H1 (cell line): ENCODE results near the gene MGMT. TPM values are rescaled to one million over a fixed set of nuclear protein-coding genes. Genes with fewer than 3 reads are reported as not detected.

Experiments used
- CTCF ChIA-PET: fragments of 300-600 bp; sonication (Branson Sonifier 250); formaldehyde crosslinking; loops from one replicate; lab custom pipeline; 2021; ENCODE audit not compliant: partially characterized antibody; lab: Charles Lee
- POLR2A ChIA-PET: fragments of 300-600 bp; sonication (Branson Sonifier 250); formaldehyde crosslinking; loops from one replicate; lab custom pipeline; 2021; ENCODE audit warnings: inconsistent platforms; ENCODE audit not compliant: partially characterized antibody; lab: Charles Lee
- DNase-seq, 2 experiments: peaks; one replicate each; pipeline versions ENCODE4 v3.0.0 to v3.0.0-alpha.2; 2010 to 2022; ENCODE audit warnings: low spot score in 2 of 2, low read depth in 1 of 2, mixed read lengths in 1 of 2
- FAIRE-seq: peaks from 2 replicates; lab custom pipeline; 2011; peaks lifted over from hg19 to GRCh38; lab: Jason Lieb, UNC
- H2AFZ ChIP-seq: 2 replicates; pipeline ENCODE4 v1.8.1; 2012; ENCODE audit warnings: low read length, inconsistent platforms
- H2AK5ac ChIP-seq: 2 replicates; pipeline ENCODE4 v1.6.1; 2013; ENCODE audit warnings: low read depth, low read length
- H2BK120ac ChIP-seq: replicated peaks from 2 replicates; pipeline ENCODE3; 2013; ENCODE audit warnings: low read depth, low read length, inconsistent platforms
- H2BK12ac ChIP-seq: 2 replicates; pipeline ENCODE4 v1.6.1; 2013; ENCODE audit warnings: low read depth, low read length
- H2BK15ac ChIP-seq: 2 replicates; pipeline ENCODE4 v1.6.1; 2013; ENCODE audit warnings: low read length
- H2BK20ac ChIP-seq: 2 replicates; pipeline ENCODE4 v1.6.1; 2013; ENCODE audit warnings: low read length
- H2BK5ac ChIP-seq: 2 replicates; pipeline ENCODE4 v1.6.1; 2013; ENCODE audit warnings: low read depth, low read length
- H3K14ac ChIP-seq: 2 replicates; pipeline ENCODE4 v1.6.1; 2013; ENCODE audit warnings: inconsistent platforms; ENCODE audit not compliant: insufficient read length
- H3K18ac ChIP-seq: 2 replicates; pipeline ENCODE4 v1.6.1; 2013; ENCODE audit warnings: low read length; ENCODE audit errors: extremely low read depth
- H3K23ac ChIP-seq: 2 replicates; pipeline ENCODE4 v1.6.1; 2013; ENCODE audit warnings: inconsistent platforms; ENCODE audit not compliant: insufficient read length
- H3K23me2 ChIP-seq: 2 replicates; pipeline ENCODE4 v1.6.1; 2013; ENCODE audit warnings: low read depth, low read length
- H3K27ac ChIP-seq: 2 replicates; pipeline ENCODE4 v1.6.1; 2011; ENCODE audit warnings: low read depth, low read length, inconsistent platforms
- H3K27me3 ChIP-seq, 4 experiments: replicated peaks in 1 of 4; 1 replicate in 1 of 4; 2 replicates in 3 of 4; pipeline versions ENCODE4 v1.6.1 to v1.8.1; 2011 to 2013; ENCODE audit warnings: low read length in 3 of 4, mild to moderate bottlenecking in 3 of 4, inconsistent platforms in 2 of 4, mixed read lengths in 2 of 4, moderate library complexity in 1 of 4; ENCODE audit not compliant: control insufficient read depth in 3 of 4, insufficient read depth in 3 of 4; ENCODE audit errors: extremely low read depth in 1 of 4
- H3K36me3 ChIP-seq, 4 experiments: 2 replicates each; pipeline versions ENCODE4 v1.6.1 to v1.8.1; 2011 to 2013; ENCODE audit warnings: mild to moderate bottlenecking in 4 of 4, low read length in 3 of 4, moderate library complexity in 2 of 4, control low read depth in 1 of 4, inconsistent platforms in 1 of 4; ENCODE audit not compliant: insufficient read depth in 4 of 4, control insufficient read depth in 2 of 4
- H3K4ac ChIP-seq: replicated peaks from 2 replicates; pipeline ENCODE3; 2013; ENCODE audit warnings: low read length, low read depth, mixed read lengths, inconsistent platforms; ENCODE audit not compliant: insufficient read length
- H3K4me1 ChIP-seq, 4 experiments: replicated peaks in 1 of 4; 1 replicate in 1 of 4; 2 replicates in 3 of 4; pipeline versions ENCODE4 v1.6.1 to v1.8.1; 2011 to 2013; ENCODE audit warnings: low read length in 3 of 4, inconsistent platforms in 2 of 4, mixed read lengths in 1 of 4; ENCODE audit not compliant: insufficient read depth in 4 of 4, control insufficient read depth in 3 of 4
- H3K4me2 ChIP-seq, 2 experiments: 2 replicates each; pipeline versions ENCODE4 v1.6.1 to v1.8.1; 2011 to 2013; ENCODE audit warnings: low read depth in 2 of 2, low read length in 2 of 2, control low read depth in 1 of 2, inconsistent platforms in 1 of 2, mild to moderate bottlenecking in 1 of 2; ENCODE audit not compliant: insufficient read depth in 1 of 2
- H3K4me3 ChIP-seq, 4 experiments: fragments of 200-600, 300-600 bp in 1 of 4; sonication (generic), shearing (Covaris generic), sonication (Bioruptor Twin) in 1 of 4; 2 replicates each; pipeline versions ENCODE4 v1.5.1 to v1.8.1; 2011 to 2016; ENCODE audit warnings: low read length in 4 of 4, low read depth in 3 of 4, control low read depth in 2 of 4, inconsistent platforms in 2 of 4, mild to moderate bottlenecking in 2 of 4, mixed read lengths in 1 of 4, moderate library complexity in 1 of 4; ENCODE audit not compliant: insufficient read depth in 2 of 4; ENCODE audit errors: extremely low read depth in 1 of 4
- H3K56ac ChIP-seq: replicated peaks from 2 replicates; pipeline ENCODE3; 2013; ENCODE audit warnings: low read depth, mild to moderate bottlenecking, mixed read lengths, low read length, inconsistent platforms; ENCODE audit not compliant: insufficient read length
- H3K79me1 ChIP-seq: 2 replicates; pipeline ENCODE4 v1.6.1; 2013; ENCODE audit warnings: low read depth, low read length, control low read depth
- H3K79me2 ChIP-seq, 2 experiments: 2 replicates each; pipeline versions ENCODE4 v1.6.1 to v1.8.1; 2012 to 2013; ENCODE audit warnings: low read length in 2 of 2, mild to moderate bottlenecking in 2 of 2, inconsistent platforms in 1 of 2; ENCODE audit not compliant: insufficient read depth in 2 of 2, control insufficient read depth in 1 of 2
- H3K9ac ChIP-seq, 4 experiments: replicated peaks in 1 of 4; 1 replicate in 1 of 4; 2 replicates in 3 of 4; pipeline versions ENCODE4 v1.6.1 to v1.8.1; 2011 to 2013; ENCODE audit warnings: low read depth in 3 of 4, low read length in 3 of 4, control low read depth in 2 of 4, mild to moderate bottlenecking in 2 of 4, moderate library complexity in 2 of 4, inconsistent platforms in 1 of 4; ENCODE audit errors: extremely low read depth in 1 of 4
- H3K9me3 ChIP-seq, 2 experiments: 2 replicates each; pipeline versions ENCODE4 v1.6.1 to v1.8.1; 2012 to 2013; ENCODE audit warnings: mild to moderate bottlenecking in 2 of 2, moderate library complexity in 2 of 2, control low read depth in 1 of 2, inconsistent platforms in 1 of 2, low read depth in 1 of 2, low read length in 1 of 2, mixed read lengths in 1 of 2; ENCODE audit not compliant: insufficient read depth in 2 of 2
- H4K20me1 ChIP-seq, 2 experiments: replicated peaks in 1 of 2; 2 replicates each; pipeline versions ENCODE3 to v1.8.1; 2011 to 2013; ENCODE audit warnings: inconsistent platforms in 2 of 2, low read length in 2 of 2, mild to moderate bottlenecking in 1 of 2; ENCODE audit not compliant: insufficient read depth in 2 of 2, control insufficient read depth in 1 of 2
- H4K5ac ChIP-seq: 2 replicates; pipeline ENCODE4 v1.6.1; 2013; ENCODE audit warnings: low read length, low read depth, mixed read lengths, inconsistent platforms; ENCODE audit not compliant: insufficient read length
- H4K8ac ChIP-seq: 2 replicates; pipeline ENCODE4 v1.8.0; 2013; ENCODE audit warnings: mild to moderate bottlenecking, moderate library complexity, low read length, inconsistent platforms; ENCODE audit not compliant: insufficient read depth; ENCODE audit errors: extremely low read depth
- H4K91ac ChIP-seq: replicated peaks from 2 replicates; pipeline ENCODE3; 2013; ENCODE audit warnings: low read length, mixed read lengths, inconsistent platforms; ENCODE audit not compliant: insufficient read length
- CREB1 ChIP-seq: IDR thresholded peaks from 2 replicates; pipeline ENCODE4 v1.6.1; 2012; ENCODE audit warnings: inconsistent platforms
- SIX5 ChIP-seq: IDR thresholded peaks from 2 replicates; pipeline ENCODE4 v1.6.1; 2011; ENCODE audit warnings: mild to moderate bottlenecking, low read depth, low read length
- ZNF274 ChIP-seq: IDR thresholded peaks from 2 replicates; pipeline ENCODE4 v1.7.0; 2012; ENCODE audit warnings: low read length, borderline replicate concordance; ENCODE audit errors: extremely low read depth
- WGBS, 2 experiments: shearing (Covaris generic) in 1 of 2; methylation state at CpG; one replicate each; pipeline versions ENCODE4 v1.1.6 to v1.1.7; 2013 to 2015; ENCODE audit warnings: low lambda C conversion rate in 2 of 2, mixed read lengths in 2 of 2, inconsistent platforms in 1 of 2, low coverage in 1 of 2, missing lambda C conversion rate in 1 of 2; ENCODE audit not compliant: insufficient replicate concordance in 2 of 2, insufficient coverage in 1 of 2, insufficient read length in 1 of 2; ENCODE audit errors: extremely low coverage in 1 of 2, missing lambda C conversion rate in 1 of 2; 5-methylcytosine and 5-hydroxymethylcytosine counted together
- polyA plus RNA-seq, 7 experiments: library from polyadenylated mRNA; depleted of rRNA in 3 of 7; stranded (reverse) in 5 of 7; unstranded in 2 of 7; fragments of >200 nt in 5 of 7; fragments of 200-250 nt in 2 of 7; gene quantifications; 1 replicate in 5 of 7; 2 replicates in 1 of 7; 4 replicates in 1 of 7; pipeline versions ENCODE4 v1.2.1 to v1.2.3, GENCODE V29; 2011 to 2013; ENCODE audit warnings: missing spikeins in 2 of 7, mixed read lengths in 2 of 7
- total RNA-seq: library from RNA; stranded (reverse); fragmentation: NEBNext Ultra II Directional; extraction: Animal tissue kit (Norgen Biotek cat#: 25700); gene quantifications from 2 replicates; pipeline ENCODE4 v1.2.1, GENCODE V29; 2021

MGMT gene
- total and polyA plus RNA-seq, 2 of the 8 experiments (the other 6 are each of a cell fraction or from before 2014, with no cell fraction given), result 9.9 to 10.7 TPM

DNA sequence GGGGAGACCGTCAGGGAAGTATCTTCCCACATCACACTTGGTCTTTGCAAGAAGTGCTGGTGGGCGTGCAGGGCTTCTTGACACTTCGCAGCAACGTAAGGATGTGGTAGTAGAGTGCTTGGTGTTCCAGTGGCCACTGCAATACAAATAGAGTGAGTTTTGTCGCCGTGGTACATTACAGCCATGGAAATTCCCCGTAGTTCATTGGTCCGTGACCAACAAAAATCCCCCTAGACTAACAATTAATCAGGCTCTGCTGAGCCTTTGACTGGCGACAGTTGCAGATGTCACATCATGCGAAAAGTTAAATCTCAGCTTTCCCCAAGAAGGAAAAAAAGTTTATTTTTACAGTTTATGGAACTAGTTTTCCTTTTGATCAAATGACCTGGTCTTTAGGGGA lies 134.7 kb downstream of the MGMT start:
- 89% methylated on average over 10 of the region's 10 CpGs; no CpG with 5 or more reads in 1 of the 2 experiments for WGBS, 2 experiments
- no peak for TF ChIP-seq CREB1
- TF ChIP-seq ZNF274, result no peak
- no peak for TF ChIP-seq SIX5
- H3K56ac ChIP-seq, result no peak overlapping the region

More for the DNA sequence above, 134.7 kb downstream of the MGMT start:
- Histone ChIP-seq H4K8ac (no peak overlapping the region), H3K4me3 (no peak overlapping the region), H3K4me1 (peaks cover 0 to 5% (median 1%) of the 10 kb centered on the region in 4 experiments; a peak in 1 of 7 replicates), H2BK15ac (no peak overlapping the region), H2BK12ac (no peak overlapping the region), H3K18ac (no peak overlapping the region), H4K20me1 (no peaks in the 10 kb centered on the region), H3K79me2 (no peaks in the 10 kb centered on the region), H3K27ac (no peak overlapping the region), H2AK5ac (no peak overlapping the region), H3K79me1 (no peaks in the 10 kb centered on the region), H3K23ac (no peak overlapping the region), H4K5ac (no peak overlapping the region), H2BK120ac (no peak overlapping the region), H3K23me2 (no peaks in the 10 kb centered on the region), H3K9me3 (no peaks in the 10 kb centered on the region), H3K4ac (no peak overlapping the region), H2AFZ (no peak overlapping the region), H3K4me2 (no peak overlapping the region), H2BK5ac (no peak overlapping the region), H2BK20ac (no peak overlapping the region), H3K36me3 (no peaks in the 10 kb centered on the region), H3K14ac (no peak overlapping the region), H3K9ac (no peak overlapping the region), H3K27me3 (no peaks in the 10 kb centered on the region), H4K91ac (no peak overlapping the region)
- DNase-seq (no peak), FAIRE-seq (no peak)
- ChIA-PET POLR2A (no interaction called here), CTCF (no interaction called here)
